Activated T-helper 1 cell treated with anti-CD3 and anti-CD28 coated beads, Interleukin-2, amount 50 U/mL, for 16 hours (primary cell): ENCODE data around the gene ACAD9.
A peak's percentile ranks its signal among the peaks of the same experiment; 100 is the strongest.
"Not testable (repeated sequence)": the region's sequence is repeated elsewhere in the genome, so short reads cannot be mapped to it uniquely, and the experiment has no call there.

Experiments
- DNase-seq, 2 donors: peaks; one replicate each; pipeline ENCODE4 v3.0.0-alpha.2; 2020; ENCODE audit warnings: low read depth in 1 of 2, low spot score in 1 of 2

ACAD9 gene

DNA sequence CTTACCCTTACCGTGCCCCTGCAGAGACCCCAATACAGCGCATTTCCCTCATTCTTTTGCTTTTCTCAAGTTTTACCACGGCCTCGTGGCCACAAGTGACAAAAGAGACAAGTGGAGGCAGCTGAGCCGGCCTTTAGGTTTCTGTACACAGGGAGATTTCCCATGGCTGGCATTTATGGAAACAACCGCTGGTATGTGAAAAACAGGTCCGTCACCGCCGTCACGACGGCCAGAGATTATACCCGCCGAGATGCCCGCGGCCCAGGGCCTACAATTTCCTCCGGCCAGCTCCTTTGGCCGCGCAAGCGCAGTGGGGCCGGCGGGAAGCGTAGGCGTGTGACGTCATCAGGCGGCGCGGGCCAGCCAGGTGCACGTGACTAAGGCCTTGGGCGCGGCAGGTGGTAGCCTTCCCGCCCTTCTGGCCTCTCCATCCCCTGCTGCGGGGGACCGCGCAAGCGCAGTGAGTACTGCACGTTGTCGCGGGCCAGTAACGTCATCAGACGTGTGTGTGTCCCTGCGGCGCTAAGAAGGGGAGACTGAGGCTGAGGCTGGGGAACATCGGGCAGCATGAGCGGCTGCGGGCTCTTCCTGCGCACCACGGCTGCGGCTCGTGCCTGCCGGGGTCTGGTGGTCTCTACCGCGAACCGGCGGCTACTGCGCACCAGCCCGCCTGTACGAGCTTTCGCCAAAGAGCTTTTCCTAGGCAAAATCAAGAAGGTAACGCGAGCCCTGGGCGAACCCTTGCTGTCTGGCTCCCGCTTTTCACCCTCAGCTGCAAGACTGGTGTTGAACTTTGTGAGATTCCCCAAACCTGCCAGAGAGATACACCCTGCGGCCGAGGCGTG, at the start of gene ACAD9:
TSS of gene ACAD9 (plus strand) at position 496 of the 845 bp plus-strand sequence. CDS start at position 568, 72 bp downstream.
- peak; percentile 94 to 96 for DNase-seq

GRCh38 chr3:128829925-128830625, 49.3 kb upstream of the ACAD9 start:
- DNase-seq, result not testable (repeated sequence)

DNA sequence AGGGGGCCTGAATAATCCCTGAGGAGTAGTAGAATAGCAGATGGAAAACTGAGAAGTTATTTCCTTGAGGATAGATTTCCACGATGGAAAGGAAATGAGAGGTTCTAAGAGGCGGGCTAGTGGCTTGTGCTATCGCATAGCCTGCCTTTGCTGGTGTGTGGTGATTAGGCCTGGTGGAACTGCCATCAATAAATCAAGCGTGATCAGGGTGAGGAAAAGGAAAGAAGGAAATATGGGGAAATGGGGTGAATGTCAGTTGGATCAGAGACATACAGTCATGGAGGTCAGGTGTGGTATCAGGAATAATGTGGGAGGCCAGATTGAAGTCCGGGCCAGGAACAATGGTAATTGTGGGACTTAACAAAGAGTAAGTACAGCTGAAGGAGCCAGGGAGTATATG, 48.7 kb upstream of the ACAD9 start:
- DNase-seq, result not testable (repeated sequence)

DNA sequence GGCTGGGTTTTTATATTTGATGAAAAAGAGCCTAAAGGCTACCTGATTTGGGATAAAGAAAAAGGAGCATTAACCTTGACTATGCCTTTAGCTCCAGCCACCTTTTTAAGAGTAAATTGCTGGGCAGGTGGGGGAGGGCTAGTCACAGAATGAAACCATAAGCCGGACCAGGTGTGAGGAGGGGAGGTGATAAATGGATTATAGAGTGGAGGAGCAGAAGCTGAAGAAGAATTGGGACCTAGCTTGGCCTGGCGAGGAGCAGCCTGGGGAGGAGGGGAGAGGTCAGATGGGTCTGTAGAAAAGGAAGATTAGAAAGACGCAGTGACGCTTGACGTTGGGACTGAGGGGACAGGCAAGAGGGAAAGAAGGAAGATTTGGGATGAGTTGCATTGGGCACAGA, 46.4 kb upstream of the ACAD9 start:
- DNase-seq, result not testable (repeated sequence)

DNA sequence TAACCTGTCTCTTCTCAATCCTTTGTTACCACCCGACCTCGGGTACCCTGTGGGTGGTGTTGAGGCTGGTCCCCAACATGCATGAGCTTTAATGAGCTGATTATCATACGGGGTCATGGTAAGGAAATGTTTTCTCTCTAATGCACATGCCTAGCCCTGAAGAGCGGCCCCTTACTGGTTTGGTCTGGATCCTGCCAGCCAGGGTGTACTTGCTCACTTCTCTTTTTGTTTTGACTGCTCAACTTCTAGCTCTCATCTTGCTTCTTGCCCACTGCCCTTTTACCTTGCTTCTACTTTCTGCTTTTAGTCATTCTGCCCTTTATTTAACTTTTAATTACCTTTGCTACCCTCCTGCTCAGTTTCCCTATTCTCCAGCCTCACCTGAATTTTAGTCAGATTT, 44.3 kb upstream of the ACAD9 start:
- no peak for DNase-seq

- DNase-seq, result no peak
These were observed 37.2 kb upstream of the ACAD9 start for GRCh38 chr3:128841926-128842920.

- DNase-seq, result no peak
These were observed 34.9 kb upstream of the ACAD9 start for GRCh38 chr3:128844502-128844901.

- no peak for DNase-seq
These were observed 34.2 kb upstream of the ACAD9 start for GRCh38 chr3:128845119-128845777.

GRCh38 chr3:128845778-128846485, 33.5 kb upstream of the ACAD9 start:
- peak; percentile 57 to 63 for DNase-seq

GRCh38 chr3:128846486-128846891, 32.9 kb upstream of the ACAD9 start:
- DNase-seq, result no peak

DNA sequence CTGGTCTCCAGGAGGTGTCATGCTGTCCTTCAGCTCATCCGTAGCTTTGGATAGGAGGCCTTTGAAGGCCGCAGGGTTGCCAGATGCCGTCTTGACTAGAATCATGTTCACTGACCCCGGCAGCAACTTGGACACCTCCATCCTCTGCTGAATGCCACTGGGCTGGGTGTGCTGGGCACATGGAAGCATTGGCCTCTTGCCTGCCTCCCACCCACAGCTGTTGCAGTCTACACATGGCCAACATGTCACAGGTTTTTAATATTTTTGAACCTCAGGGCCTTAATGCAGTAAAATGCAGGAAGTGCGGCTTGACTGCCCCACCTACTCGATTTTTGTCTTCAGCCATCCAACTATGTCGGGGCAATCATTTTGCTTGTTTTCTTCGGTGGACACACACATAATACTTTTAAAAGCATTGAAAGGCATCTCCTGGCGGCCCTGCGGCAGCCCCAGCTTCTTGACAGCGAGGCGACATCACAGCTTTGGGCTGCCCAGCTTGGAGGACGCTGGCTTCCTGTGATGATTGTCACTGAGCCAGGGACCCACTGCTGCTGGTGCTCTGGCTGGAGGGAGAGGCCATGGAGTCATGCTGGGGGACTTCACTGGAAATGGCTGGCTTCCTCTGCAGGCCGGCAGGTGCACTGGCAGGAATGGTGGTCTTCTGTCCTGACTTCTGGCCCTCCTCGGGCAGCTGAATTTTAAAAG, 31.6 kb upstream of the ACAD9 start:
- no peak for DNase-seq

GRCh38 chr3:128848936-128849335, 30.5 kb upstream of the ACAD9 start:
- no peak for DNase-seq

- no peak for DNase-seq
These were observed 29.4 kb upstream of the ACAD9 start for GRCh38 chr3:128849911-128850455.

- DNase-seq, result no peak
These were observed 28.9 kb upstream of the ACAD9 start for GRCh38 chr3:128850544-128850943.

DNA sequence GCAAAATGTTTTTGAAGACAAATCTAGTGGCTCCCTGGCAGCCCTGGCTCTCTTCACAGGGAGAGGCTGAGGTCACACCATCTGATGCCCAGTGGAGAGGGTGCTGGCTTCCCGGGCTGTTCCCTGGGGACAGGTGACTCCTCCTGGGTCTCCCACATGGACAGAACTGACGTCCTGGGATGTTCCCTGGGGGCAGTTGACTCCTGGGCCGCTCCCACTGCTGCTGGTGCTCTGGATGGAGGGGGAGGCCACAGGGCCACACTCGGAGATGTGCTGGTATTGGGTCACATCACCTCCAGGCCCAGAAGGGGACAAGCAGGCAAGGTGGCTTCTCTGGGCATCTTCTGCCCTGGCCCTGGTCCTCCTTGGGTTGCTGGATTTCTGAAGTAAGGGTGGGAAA, 27.8 kb upstream of the ACAD9 start:
- DNase-seq, result no peak

DNA sequence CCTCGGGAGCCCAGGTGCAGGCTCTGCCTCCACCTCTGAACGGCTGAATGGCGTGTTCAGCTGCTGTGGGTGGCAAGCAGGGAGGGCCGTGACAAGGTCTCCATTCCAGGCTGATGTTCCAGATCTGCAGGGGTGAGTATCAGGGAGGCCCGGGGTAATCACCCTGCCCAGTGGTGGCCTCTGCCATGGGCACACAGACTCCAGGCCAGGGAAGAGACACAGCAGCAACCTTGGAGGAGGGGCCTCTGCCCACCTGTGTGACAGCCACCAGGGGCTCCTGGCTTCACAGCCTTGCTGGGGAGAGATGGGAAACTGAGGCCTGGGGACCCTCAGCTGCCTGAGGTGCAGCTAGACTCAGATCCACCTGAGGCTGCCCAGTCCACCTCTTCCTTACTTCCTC, 25.6 kb upstream of the ACAD9 start:
- DNase-seq, result no peak

DNA sequence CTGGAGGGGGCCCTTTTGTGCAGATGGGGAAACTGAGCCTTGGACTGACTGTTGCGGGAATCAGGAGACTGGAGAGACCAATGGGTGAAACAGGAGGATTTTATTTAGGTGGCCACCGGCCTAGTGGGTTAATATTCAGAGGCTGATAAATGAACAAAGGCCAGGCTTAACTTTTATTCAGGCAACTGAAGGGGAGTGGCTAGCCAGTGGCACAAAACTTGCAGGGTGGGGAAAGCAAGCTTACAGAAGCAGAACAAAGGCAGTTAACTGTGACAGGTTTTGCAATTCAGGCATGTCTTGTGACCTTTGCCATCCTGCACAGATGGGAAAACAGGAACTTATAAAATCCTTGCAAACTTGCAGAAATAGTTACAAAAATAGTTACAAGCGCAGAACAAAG, 24.9 kb upstream of the ACAD9 start:
- no peak for DNase-seq

GRCh38 chr3:128855569-128855968, 23.9 kb upstream of the ACAD9 start:
- no peak for DNase-seq

DNA sequence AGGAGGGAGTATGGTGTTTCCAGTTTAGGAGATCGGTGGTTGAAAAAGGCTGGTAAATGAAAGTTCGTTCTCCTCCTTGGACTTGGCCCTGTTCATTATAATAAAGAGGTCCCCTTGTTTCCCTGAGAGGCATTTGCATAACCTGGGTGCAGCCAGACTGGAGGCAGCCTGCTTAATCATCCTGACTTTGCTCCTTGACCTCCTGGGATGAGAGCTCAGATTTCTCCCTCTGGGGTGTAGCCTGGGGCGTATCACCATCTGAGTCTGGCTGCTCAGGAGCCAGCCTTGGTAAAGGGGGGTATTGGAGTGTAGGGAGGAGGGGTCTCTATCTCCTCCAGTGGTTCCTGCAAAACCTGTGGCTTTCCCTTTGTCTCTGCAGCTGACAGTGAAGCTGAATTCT, 21.3 kb upstream of the ACAD9 start:
- DNase-seq, result no peak
